GM20000 (cell line): Measurements from ENCODE around the gene CADPS2.

ENCODE experiments used
- DNase-seq: peaks from one replicate; pipeline ENCODE4 v3.0.0; 2012; ENCODE audit warnings: low spot score
- CTCF ChIP-seq: IDR thresholded peaks from 2 replicates; pipeline ENCODE4 v1.5.1; 2012; ENCODE audit warnings: mild to moderate bottlenecking, control low read depth; ENCODE audit errors: extremely low read depth, missing control alignments

CADPS2 gene

GRCh38 chr7:122762071-122762470, 124.2 kb downstream of the CADPS2 start:
- TF ChIP-seq CTCF, result no peak
- no peak for DNase-seq

GRCh38 chr7:122758501-122758900, 127.8 kb downstream of the CADPS2 start:
- no peak for TF ChIP-seq CTCF
- DNase-seq, result no peak

GRCh38 chr7:122756860-122757259, 129.4 kb downstream of the CADPS2 start:
- DNase-seq, result no peak
- TF ChIP-seq CTCF, result no peak

GRCh38 chr7:122755696-122756095, 130.6 kb downstream of the CADPS2 start:
- no peak for TF ChIP-seq CTCF
- no peak for DNase-seq

GRCh38 chr7:122752583-122752982, 133.7 kb downstream of the CADPS2 start:
- DNase-seq, result no peak
- no peak for TF ChIP-seq CTCF

GRCh38 chr7:122750389-122750788, 135.9 kb downstream of the CADPS2 start:
- no peak for TF ChIP-seq CTCF

GRCh38 chr7:122748195-122748594, 138.1 kb downstream of the CADPS2 start:
- no peak for DNase-seq
- TF ChIP-seq CTCF, result no peak

More at GRCh38 chr7:122750389-122750788, 135.9 kb downstream of the CADPS2 start:
- DNase-seq, result no peak
